T-helper 1 cell treated with Interleukin-12 subunit alpha and Interleukin-12 subunit beta and Interleukin-4 antibody, amounts not matched to agents 30 ng/mL and 1 ng/mL, for 36 hours (primary cell): Measurements from ENCODE around the gene TRAK1. TPM values are rescaled to one million over a fixed set of nuclear protein-coding genes. Genes with fewer than 3 reads are reported as not detected.
"Not testable (repeated sequence)": the region's sequence is repeated elsewhere in the genome, so short reads cannot be mapped to it uniquely, and the experiment has no call there.

Experiments
- intact Hi-C: fragments of 100-400 bp; cut with micrococcal nuclease; formaldehyde crosslinking; loops from one replicate; pipeline ENCODE4 v1.15.1; 2024
- total RNA-seq: library from RNA; stranded (reverse); gene quantifications from 2 replicates; pipeline ENCODE4 v1.2.3, GENCODE V29; 2022

Gene TRAK1
- 22.2 and 22.7 TPM in 2 replicates for total RNA-seq

GRCh38 chr3:42090973-42091731 lies at the start of gene TRAK1:
Gene TRAK1, plus strand, starts transcription at chr3:42091357. Its CDS starts 113 bp downstream, at chr3:42091470.
- intact Hi-C loops: loop anchor here (10.0 kb wide), 1 partner anchor 886 kb away; no protein-coding TSS in a partner anchor

GRCh38 chr3:42042747-42043098 lies 48.4 kb upstream of the TRAK1 start:
- intact Hi-C loops: no loop called here

- intact Hi-C loops: no loop called here
Measured at GRCh38 chr3:42043099-42043813, 47.9 kb upstream of the TRAK1 start.

GRCh38 chr3:42045708-42046243 lies 45.4 kb upstream of the TRAK1 start:
- intact Hi-C loops: no loop called here

- intact Hi-C loops: not testable (repeated sequence)
Measured at GRCh38 chr3:42048526-42048925, 42.6 kb upstream of the TRAK1 start.

- intact Hi-C loops: no loop called here
Measured at GRCh38 chr3:42050126-42050525, 41.0 kb upstream of the TRAK1 start.

- intact Hi-C loops: no loop called here
Measured at GRCh38 chr3:42051384-42052131, 39.6 kb upstream of the TRAK1 start.

GRCh38 chr3:42052132-42052483 lies 39.0 kb upstream of the TRAK1 start:
- intact Hi-C loops: no loop called here

GRCh38 chr3:42052484-42053351 lies 38.4 kb upstream of the TRAK1 start:
- intact Hi-C loops: no loop called here

GRCh38 chr3:42053476-42053875 lies 37.7 kb upstream of the TRAK1 start:
- intact Hi-C loops: no loop called here

- intact Hi-C loops: no loop called here
Measured at GRCh38 chr3:42055291-42055690, 35.9 kb upstream of the TRAK1 start.

- intact Hi-C loops: no loop called here
Measured at GRCh38 chr3:42056840-42057239, 34.3 kb upstream of the TRAK1 start.

GRCh38 chr3:42057561-42058211 lies 33.5 kb upstream of the TRAK1 start:
- intact Hi-C loops: no loop called here

- intact Hi-C loops: no loop called here
Measured at GRCh38 chr3:42061025-42061712, 30.0 kb upstream of the TRAK1 start.

- intact Hi-C loops: no loop called here
Measured at GRCh38 chr3:42061713-42062380, 29.3 kb upstream of the TRAK1 start.

GRCh38 chr3:42062464-42062863 lies 28.7 kb upstream of the TRAK1 start:
- intact Hi-C loops: no loop called here

GRCh38 chr3:42063888-42064287 lies 27.3 kb upstream of the TRAK1 start:
- intact Hi-C loops: no loop called here

- intact Hi-C loops: no loop called here
Measured at GRCh38 chr3:42066516-42067181, 24.5 kb upstream of the TRAK1 start.

GRCh38 chr3:42067326-42067725 lies 23.8 kb upstream of the TRAK1 start:
- intact Hi-C loops: no loop called here
